ENCODE results near the gene CDK12. TPM values are rescaled to one million over a fixed set of nuclear protein-coding genes. Genes with fewer than 3 reads are reported as not detected.

The CDK12 gene
- total RNA-seq, 1 experiment from 2014 or later: 51.2 TPM

DNA sequence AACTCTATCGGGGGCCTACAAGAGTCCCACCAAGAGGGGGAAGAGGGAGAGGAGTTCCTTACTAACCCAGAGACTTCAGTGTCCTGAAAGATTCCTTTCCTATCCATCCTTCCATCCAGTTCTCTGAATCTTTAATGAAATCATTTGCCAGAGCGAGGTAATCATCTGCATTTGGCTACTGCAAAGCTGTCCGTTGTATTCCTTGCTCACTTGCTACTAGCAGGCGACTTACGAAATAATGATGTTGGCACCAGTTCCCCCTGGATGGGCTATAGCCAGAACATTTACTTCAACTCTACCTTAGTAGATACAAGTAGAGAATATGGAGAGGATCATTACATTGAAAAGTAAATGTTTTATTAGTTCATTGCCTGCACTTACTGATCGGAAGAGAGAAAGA lies 70.0 kb downstream of the CDK12 start:
- DNase-seq (ENCODE audit: low read depth, low spot score): no peak
- H3K9me3 ChIP-seq (ENCODE audit: control insufficient read depth in 1 of 2, insufficient read depth in 1 of 2, low read depth in 1 of 2, low read length in 2 of 2): no peaks in the 10 kb centered on the region
- intact Hi-C loops (cut with micrococcal nuclease): no loop called here
- TF ChIP-seq, protein P1, sequence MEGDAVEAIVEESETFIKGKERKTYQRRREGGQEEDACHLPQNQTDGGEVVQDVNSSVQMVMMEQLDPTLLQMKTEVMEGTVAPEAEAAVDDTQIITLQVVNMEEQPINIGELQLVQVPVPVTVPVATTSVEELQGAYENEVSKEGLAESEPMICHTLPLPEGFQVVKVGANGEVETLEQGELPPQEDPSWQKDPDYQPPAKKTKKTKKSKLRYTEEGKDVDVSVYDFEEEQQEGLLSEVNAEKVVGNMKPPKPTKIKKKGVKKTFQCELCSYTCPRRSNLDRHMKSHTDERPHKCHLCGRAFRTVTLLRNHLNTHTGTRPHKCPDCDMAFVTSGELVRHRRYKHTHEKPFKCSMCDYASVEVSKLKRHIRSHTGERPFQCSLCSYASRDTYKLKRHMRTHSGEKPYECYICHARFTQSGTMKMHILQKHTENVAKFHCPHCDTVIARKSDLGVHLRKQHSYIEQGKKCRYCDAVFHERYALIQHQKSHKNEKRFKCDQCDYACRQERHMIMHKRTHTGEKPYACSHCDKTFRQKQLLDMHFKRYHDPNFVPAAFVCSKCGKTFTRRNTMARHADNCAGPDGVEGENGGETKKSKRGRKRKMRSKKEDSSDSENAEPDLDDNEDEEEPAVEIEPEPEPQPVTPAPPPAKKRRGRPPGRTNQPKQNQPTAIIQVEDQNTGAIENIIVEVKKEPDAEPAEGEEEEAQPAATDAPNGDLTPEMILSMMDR (IDR thresholded peaks at IDR 0.05 in 2 of 3, conservative IDR thresholded peaks at IDR 0.05 in 1 of 3; ENCODE audit: borderline replicate concordance in 1 of 3, insufficient read depth in 1 of 3, low read depth in 2 of 3, low read length in 2 of 3): no peak
- no peak for TF ChIP-seq TCF7L2 (IDR thresholded peaks at IDR 0.05; ENCODE audit: borderline replicate concordance, extremely low read depth, insufficient read depth, insufficient read length)
- TF ChIP-seq ELF1 (IDR thresholded peaks at IDR 0.05; ENCODE audit: borderline replicate concordance, low read depth): no peak
- TF ChIP-seq, protein P2, sequence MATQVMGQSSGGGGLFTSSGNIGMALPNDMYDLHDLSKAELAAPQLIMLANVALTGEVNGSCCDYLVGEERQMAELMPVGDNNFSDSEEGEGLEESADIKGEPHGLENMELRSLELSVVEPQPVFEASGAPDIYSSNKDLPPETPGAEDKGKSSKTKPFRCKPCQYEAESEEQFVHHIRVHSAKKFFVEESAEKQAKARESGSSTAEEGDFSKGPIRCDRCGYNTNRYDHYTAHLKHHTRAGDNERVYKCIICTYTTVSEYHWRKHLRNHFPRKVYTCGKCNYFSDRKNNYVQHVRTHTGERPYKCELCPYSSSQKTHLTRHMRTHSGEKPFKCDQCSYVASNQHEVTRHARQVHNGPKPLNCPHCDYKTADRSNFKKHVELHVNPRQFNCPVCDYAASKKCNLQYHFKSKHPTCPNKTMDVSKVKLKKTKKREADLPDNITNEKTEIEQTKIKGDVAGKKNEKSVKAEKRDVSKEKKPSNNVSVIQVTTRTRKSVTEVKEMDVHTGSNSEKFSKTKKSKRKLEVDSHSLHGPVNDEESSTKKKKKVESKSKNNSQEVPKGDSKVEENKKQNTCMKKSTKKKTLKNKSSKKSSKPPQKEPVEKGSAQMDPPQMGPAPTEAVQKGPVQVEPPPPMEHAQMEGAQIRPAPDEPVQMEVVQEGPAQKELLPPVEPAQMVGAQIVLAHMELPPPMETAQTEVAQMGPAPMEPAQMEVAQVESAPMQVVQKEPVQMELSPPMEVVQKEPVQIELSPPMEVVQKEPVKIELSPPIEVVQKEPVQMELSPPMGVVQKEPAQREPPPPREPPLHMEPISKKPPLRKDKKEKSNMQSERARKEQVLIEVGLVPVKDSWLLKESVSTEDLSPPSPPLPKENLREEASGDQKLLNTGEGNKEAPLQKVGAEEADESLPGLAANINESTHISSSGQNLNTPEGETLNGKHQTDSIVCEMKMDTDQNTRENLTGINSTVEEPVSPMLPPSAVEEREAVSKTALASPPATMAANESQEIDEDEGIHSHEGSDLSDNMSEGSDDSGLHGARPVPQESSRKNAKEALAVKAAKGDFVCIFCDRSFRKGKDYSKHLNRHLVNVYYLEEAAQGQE (IDR thresholded peaks at IDR 0.05; ENCODE audit: low read depth): no peak
- TF ChIP-seq JUND (IDR thresholded peaks at IDR 0.05): no peak
- TF ChIP-seq EGR1 (IDR thresholded peaks at IDR 0.05; ENCODE audit: low read depth): no peak
- no peak for TF ChIP-seq RAD21 (IDR thresholded peaks at IDR 0.05; ENCODE audit: low read depth)
- TF ChIP-seq POLR2A (IDR thresholded peaks at IDR 0.05; ENCODE audit: borderline replicate concordance, extremely low read depth, insufficient read depth, insufficient read length): no peak
- TF ChIP-seq, protein P3, sequence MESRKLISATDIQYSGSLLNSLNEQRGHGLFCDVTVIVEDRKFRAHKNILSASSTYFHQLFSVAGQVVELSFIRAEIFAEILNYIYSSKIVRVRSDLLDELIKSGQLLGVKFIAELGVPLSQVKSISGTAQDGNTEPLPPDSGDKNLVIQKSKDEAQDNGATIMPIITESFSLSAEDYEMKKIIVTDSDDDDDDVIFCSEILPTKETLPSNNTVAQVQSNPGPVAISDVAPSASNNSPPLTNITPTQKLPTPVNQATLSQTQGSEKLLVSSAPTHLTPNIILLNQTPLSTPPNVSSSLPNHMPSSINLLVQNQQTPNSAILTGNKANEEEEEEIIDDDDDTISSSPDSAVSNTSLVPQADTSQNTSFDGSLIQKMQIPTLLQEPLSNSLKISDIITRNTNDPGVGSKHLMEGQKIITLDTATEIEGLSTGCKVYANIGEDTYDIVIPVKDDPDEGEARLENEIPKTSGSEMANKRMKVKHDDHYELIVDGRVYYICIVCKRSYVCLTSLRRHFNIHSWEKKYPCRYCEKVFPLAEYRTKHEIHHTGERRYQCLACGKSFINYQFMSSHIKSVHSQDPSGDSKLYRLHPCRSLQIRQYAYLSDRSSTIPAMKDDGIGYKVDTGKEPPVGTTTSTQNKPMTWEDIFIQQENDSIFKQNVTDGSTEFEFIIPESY (IDR thresholded peaks at IDR 0.05; ENCODE audit: extremely low read depth, insufficient replicate concordance, low read length): no peak
- TF ChIP-seq FOSL1 (IDR thresholded peaks at IDR 0.05; ENCODE audit: low read depth): no peak
- no peak for TF ChIP-seq CBX3 (IDR thresholded peaks at IDR 0.05; ENCODE audit: low read depth)
- TF ChIP-seq SIN3A (IDR thresholded peaks at IDR 0.05; ENCODE audit: low read depth): no peak
- TF ChIP-seq ZNF274 (IDR thresholded peaks at IDR 0.05; ENCODE audit: low read depth, low read length): no peak
- no peak for TF ChIP-seq SRF (IDR thresholded peaks at IDR 0.05; ENCODE audit: low read depth)
- no peak for TF ChIP-seq YY1 (IDR thresholded peaks at IDR 0.05; ENCODE audit: extremely low read depth, insufficient replicate concordance, low read depth, low read length)
- no peak for TF ChIP-seq SP1 (IDR thresholded peaks at IDR 0.05; ENCODE audit: low read depth)
- no peak for TF ChIP-seq EZH2phosphoT487 (IDR thresholded peaks at IDR 0.05; ENCODE audit: borderline replicate concordance)
- TF ChIP-seq EZH2 (IDR thresholded peaks at IDR 0.05): no peak
- TF ChIP-seq CEBPB (IDR thresholded peaks at IDR 0.05; ENCODE audit: low read depth): no peak
- TF ChIP-seq, protein P4, sequence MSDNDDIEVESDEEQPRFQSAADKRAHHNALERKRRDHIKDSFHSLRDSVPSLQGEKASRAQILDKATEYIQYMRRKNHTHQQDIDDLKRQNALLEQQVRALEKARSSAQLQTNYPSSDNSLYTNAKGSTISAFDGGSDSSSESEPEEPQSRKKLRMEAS (IDR thresholded peaks at IDR 0.05): no peak
- H3K9ac ChIP-seq (ENCODE audit: low read length): no peak overlapping the region
- no TSS peak for BruUV-seq (replicated peaks)
- no peaks in the 10 kb centered on the region for H3K79me2 ChIP-seq (ENCODE audit: insufficient read depth, low read length)
- H3K4me3 ChIP-seq (replicated peaks in 1 of 2; ENCODE audit: low read depth in 1 of 2, low read length in 2 of 2): no peak overlapping the region
- RAD21 ChIA-PET (ENCODE audit: low non-redundant PET in 1 of 2, low total read pairs in 2 of 2, uncharacterized antibody in 2 of 2, unreplicated experiment in 2 of 2): no interaction called here
- no peaks in the 10 kb centered on the region for H3K27me3 ChIP-seq (ENCODE audit: insufficient read depth, low read length)
- POLR2A ChIA-PET: no interaction called here
- H3K4me1 ChIP-seq (ENCODE audit: control insufficient read depth in 1 of 2, insufficient read depth in 2 of 2, low read length in 2 of 2): 0 out of 4 replicates have a peak, but pooled peaks cover 0 to 4% of the 10 kb centered on the region in 2 experiments
- H2AFZ ChIP-seq (ENCODE audit: low read depth, low read length, poor library complexity, severe bottlenecking): no peak overlapping the region
- H3K9me2 ChIP-seq (ENCODE audit: insufficient read depth): no peaks in the 10 kb centered on the region
- CTCF ChIA-PET: no interaction called here
- no peak for ATAC-seq
- H4K20me1 ChIP-seq (ENCODE audit: insufficient read depth): no peaks in the 10 kb centered on the region
- peaks cover 33 to 44% of the 10 kb centered on the region in 2 experiments; a peak in 3 of 4 replicates for H3K36me3 ChIP-seq (ENCODE audit: control insufficient read depth in 1 of 2, insufficient read depth in 2 of 2, low read length in 2 of 2)
- H3K27ac ChIP-seq (ENCODE audit: low read depth, low read length): no peak overlapping the region
- no peak overlapping the region for H3K4me2 ChIP-seq (ENCODE audit: low read length)
